ENCODE results near the gene SBNO1.

The SBNO1 gene

DNA sequence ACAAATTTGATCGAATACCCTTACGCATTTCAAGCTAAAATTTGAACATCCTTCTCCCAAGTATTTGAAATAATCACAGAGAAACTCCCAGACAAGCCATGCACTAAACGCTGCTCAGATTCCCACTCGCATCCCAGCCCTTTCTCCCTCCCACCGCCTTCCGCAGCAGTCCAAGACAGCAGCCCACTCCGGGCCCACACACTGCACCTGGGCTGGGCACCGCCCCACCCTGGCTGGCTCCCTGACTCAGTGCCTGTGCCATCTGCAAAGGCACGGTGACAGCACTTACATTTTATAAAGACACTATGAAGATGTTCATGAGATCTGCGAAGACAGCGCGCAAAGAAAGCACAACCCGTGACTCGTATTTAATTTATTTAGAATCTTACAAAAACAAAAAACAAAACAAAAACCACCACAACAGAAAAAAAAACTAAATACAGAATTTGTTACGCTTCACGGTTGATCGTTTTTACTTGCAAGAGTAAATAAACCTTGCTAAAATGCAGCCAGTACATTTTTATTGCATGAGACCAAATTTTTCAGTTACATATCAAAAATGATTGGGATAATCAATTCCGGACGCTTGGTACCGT lies 75.8 kb downstream of the SBNO1 start:
- Histone ChIP-seq H3K79me2 (ENCODE audit: control insufficient read depth, low read length) (no peaks in the 10 kb centered on the region), H3K9me3 (ENCODE audit: control insufficient read depth, insufficient read depth, low read length) (no peaks in the 10 kb centered on the region), H3F3A (ENCODE audit: control insufficient read depth, insufficient read depth) (peaks cover 10% of the 10 kb centered on the region), H3K4me1 (ENCODE audit: control insufficient read depth, low read length) (no peaks in the 10 kb centered on the region), H4K20me1 (ENCODE audit: control insufficient read depth, insufficient read depth, low read depth, low read length) (no peaks in the 10 kb centered on the region), H3K9me2 (replicated peaks; ENCODE audit: control insufficient read depth, low read length) (no peaks in the 10 kb centered on the region), H3K4me2 (ENCODE audit: low read length) (no peak overlapping the region), H3K27me3 (ENCODE audit: control insufficient read depth, low read length) (no peaks in the 10 kb centered on the region), H3K27ac (ENCODE audit: low read depth, low read length) (no peak overlapping the region), H3K4me3 (ENCODE audit: low read length) (no peak overlapping the region), H3K36me3 (ENCODE audit: control insufficient read depth, low read length) (peaks cover 24% of the 10 kb centered on the region)
- TF ChIP-seq, protein P1, sequence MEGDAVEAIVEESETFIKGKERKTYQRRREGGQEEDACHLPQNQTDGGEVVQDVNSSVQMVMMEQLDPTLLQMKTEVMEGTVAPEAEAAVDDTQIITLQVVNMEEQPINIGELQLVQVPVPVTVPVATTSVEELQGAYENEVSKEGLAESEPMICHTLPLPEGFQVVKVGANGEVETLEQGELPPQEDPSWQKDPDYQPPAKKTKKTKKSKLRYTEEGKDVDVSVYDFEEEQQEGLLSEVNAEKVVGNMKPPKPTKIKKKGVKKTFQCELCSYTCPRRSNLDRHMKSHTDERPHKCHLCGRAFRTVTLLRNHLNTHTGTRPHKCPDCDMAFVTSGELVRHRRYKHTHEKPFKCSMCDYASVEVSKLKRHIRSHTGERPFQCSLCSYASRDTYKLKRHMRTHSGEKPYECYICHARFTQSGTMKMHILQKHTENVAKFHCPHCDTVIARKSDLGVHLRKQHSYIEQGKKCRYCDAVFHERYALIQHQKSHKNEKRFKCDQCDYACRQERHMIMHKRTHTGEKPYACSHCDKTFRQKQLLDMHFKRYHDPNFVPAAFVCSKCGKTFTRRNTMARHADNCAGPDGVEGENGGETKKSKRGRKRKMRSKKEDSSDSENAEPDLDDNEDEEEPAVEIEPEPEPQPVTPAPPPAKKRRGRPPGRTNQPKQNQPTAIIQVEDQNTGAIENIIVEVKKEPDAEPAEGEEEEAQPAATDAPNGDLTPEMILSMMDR (IDR thresholded peaks at IDR 0.05; ENCODE audit: low read depth, low read length, poor library complexity, severe bottlenecking) = no peak
- no peak for TF ChIP-seq EZH2phosphoT487 (IDR thresholded peaks at IDR 0.05; ENCODE audit: borderline replicate concordance, low read length)

DNA sequence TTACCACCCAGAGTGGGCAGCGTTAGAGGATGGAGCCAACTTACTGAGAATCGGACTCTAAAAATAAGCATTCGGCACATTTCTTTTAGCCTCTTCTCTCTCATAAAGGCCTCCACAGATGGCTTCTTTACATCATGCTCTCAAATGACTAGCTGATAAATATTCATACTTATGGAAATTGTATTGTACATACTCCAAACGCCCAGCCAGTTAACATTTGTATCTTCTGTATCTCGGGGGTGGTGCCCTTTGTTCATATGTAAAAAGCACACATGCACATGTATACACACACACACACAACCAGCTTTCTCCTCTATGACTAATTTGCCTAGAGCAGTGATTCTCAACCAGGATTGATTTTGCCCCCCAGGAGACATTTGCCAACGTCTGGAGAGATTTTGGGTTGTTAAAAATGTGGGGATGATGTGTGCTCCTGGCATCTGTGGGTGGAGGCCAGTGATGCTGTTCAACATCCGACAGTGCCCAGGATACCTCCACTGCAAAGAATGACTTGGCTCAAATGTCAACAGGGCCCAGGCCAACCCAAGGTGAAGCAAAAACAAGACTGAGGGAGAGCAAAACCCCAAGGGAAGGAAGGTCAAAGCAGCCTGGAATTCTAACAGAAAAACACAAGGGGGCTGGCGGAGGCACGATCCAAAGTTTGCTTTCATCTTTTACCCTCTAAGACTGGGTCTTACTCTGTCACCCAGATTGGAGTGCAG lies 77.8 kb downstream of the SBNO1 start:
- Histone ChIP-seq H3K9me2 (replicated peaks; ENCODE audit: control insufficient read depth, low read length) (no peaks in the 10 kb centered on the region), H3K4me3 (ENCODE audit: low read length) (no peak overlapping the region), H3K36me3 (ENCODE audit: control insufficient read depth, low read length) (peaks cover 4% of the 10 kb centered on the region), H3K9me3 (ENCODE audit: control insufficient read depth, insufficient read depth, low read length) (no peaks in the 10 kb centered on the region), H3K4me2 (ENCODE audit: low read length) (no peak overlapping the region), H3K79me2 (ENCODE audit: control insufficient read depth, low read length) (no peaks in the 10 kb centered on the region), H4K20me1 (ENCODE audit: control insufficient read depth, insufficient read depth, low read depth, low read length) (no peaks in the 10 kb centered on the region), H3K27ac (ENCODE audit: low read depth, low read length) (no peak overlapping the region), H3K4me1 (ENCODE audit: control insufficient read depth, low read length) (no peaks in the 10 kb centered on the region), H3F3A (ENCODE audit: control insufficient read depth, insufficient read depth) (peaks cover 7% of the 10 kb centered on the region; the same call in 1 of the 2 replicates), H3K27me3 (ENCODE audit: control insufficient read depth, low read length) (no peaks in the 10 kb centered on the region)
- TF ChIP-seq, protein P1 (IDR thresholded peaks at IDR 0.05; ENCODE audit: low read depth, low read length, poor library complexity, severe bottlenecking) = no peak
- TF ChIP-seq EZH2phosphoT487 (IDR thresholded peaks at IDR 0.05; ENCODE audit: borderline replicate concordance, low read length) = no peak

DNA sequence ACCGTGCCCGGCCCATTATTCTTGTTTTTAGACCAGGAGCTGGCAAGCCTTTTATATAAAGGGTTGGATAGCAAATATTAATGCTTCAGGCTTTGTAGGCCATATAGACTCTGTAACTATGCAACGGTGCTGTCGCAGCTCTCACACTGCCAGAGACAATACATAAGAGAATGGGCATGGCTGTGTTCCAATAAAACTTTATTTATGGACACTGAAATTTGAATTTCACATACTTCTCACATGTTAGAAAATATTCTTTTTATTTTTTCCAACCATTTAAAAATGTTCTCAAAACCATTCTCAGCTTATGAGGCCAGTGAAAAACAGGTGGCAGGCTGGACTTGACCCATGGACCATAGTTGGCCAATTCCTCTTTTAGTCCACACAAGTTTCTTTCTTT lies 80.0 kb downstream of the SBNO1 start:
- no peaks in the 10 kb centered on the region for H3K36me3 ChIP-seq (ENCODE audit: control insufficient read depth, low read length)
- H3K4me2 ChIP-seq (ENCODE audit: low read length) = no peak overlapping the region
- H3F3A ChIP-seq (ENCODE audit: control insufficient read depth, insufficient read depth) = peaks cover 6% of the 10 kb centered on the region; the same call in 1 of the 2 replicates
- H4K20me1 ChIP-seq (ENCODE audit: control insufficient read depth, insufficient read depth, low read depth, low read length) = no peaks in the 10 kb centered on the region
- no peak for TF ChIP-seq EZH2phosphoT487 (IDR thresholded peaks at IDR 0.05; ENCODE audit: borderline replicate concordance, low read length)
- TF ChIP-seq, protein P1 (IDR thresholded peaks at IDR 0.05; ENCODE audit: low read depth, low read length, poor library complexity, severe bottlenecking) = no peak
- no peak overlapping the region for H3K27ac ChIP-seq (ENCODE audit: low read depth, low read length)
- no peaks in the 10 kb centered on the region for H3K9me3 ChIP-seq (ENCODE audit: control insufficient read depth, insufficient read depth, low read length)
- no peaks in the 10 kb centered on the region for H3K9me2 ChIP-seq (replicated peaks; ENCODE audit: control insufficient read depth, low read length)
- no peaks in the 10 kb centered on the region for H3K79me2 ChIP-seq (ENCODE audit: control insufficient read depth, low read length)
- H3K27me3 ChIP-seq (ENCODE audit: control insufficient read depth, low read length) = no peaks in the 10 kb centered on the region
- no peak overlapping the region for H3K4me3 ChIP-seq (ENCODE audit: low read length)
- no peaks in the 10 kb centered on the region for H3K4me1 ChIP-seq (ENCODE audit: control insufficient read depth, low read length)

All from DOHH2 (cell line).